Activated CD8-positive, alpha-beta T cell treated with anti-CD3 and anti-CD28 coated beads for 36 hours (primary cell): ENCODE measurements around the gene C15orf62. TPM values are rescaled to one million over a fixed set of nuclear protein-coding genes. Genes with fewer than 3 reads are reported as not detected.

Experiments used
- ATAC-seq: fragments of 200-7000 bp; cut with Tn5 transposase; one replicate; pipeline ENCODE4 v1.10.0; 2021; ENCODE audit warnings: mild to moderate bottlenecking, moderate library complexity
- CTCF ChIA-PET: fragments of 350-600 bp; sonication (Branson Sonifier 250); formaldehyde crosslinking; loops from one replicate; lab custom pipeline; 2021; ENCODE audit warnings: antibody characterized with exemption; lab: Charles Lee
- POLR2A ChIA-PET: fragments of 350-600 bp; sonication (Branson Sonifier 250); formaldehyde crosslinking; loops from one replicate; lab custom pipeline; 2021; ENCODE audit warnings: antibody characterized with exemption; lab: Charles Lee
- DNase-seq: peaks from one replicate; pipeline ENCODE4 v3.0.0-alpha.2; 2020
- H3K27ac Mint-ChIP-seq: one replicate; pipeline ENCODE4 v1.8.0; 2021; ENCODE audit warnings: mild to moderate bottlenecking, mixed read lengths
- H3K27me3 Mint-ChIP-seq: one replicate; pipeline ENCODE4 v1.8.0; 2021; ENCODE audit warnings: mixed read lengths
- H3K36me3 Mint-ChIP-seq: one replicate; pipeline ENCODE4 v1.8.0; 2021; ENCODE audit warnings: low read depth, mixed read lengths
- H3K4me1 Mint-ChIP-seq: one replicate; pipeline ENCODE4 v1.8.0; 2021; ENCODE audit warnings: low read depth, mixed read lengths
- H3K4me3 Mint-ChIP-seq: one replicate; pipeline ENCODE4 v1.8.0; 2021; ENCODE audit warnings: mild to moderate bottlenecking, moderate library complexity, mixed read lengths
- H3K9me3 Mint-ChIP-seq: one replicate; pipeline ENCODE4 v1.8.0; 2021; ENCODE audit warnings: mixed read lengths
- CTCF ChIP-seq: fragments of 200-600 bp; IDR thresholded peaks from one replicate; pipeline ENCODE4 v1.8.0; 2022; ENCODE audit warnings: antibody characterized with exemption, mild to moderate bottlenecking
- intact Hi-C: fragments of 100-400 bp; cut with micrococcal nuclease; formaldehyde crosslinking; loops from one replicate; pipeline ENCODE4 v1.10.0; 2022
- total RNA-seq, 2 experiments: library from RNA; stranded (reverse); gene quantifications; one replicate each; pipeline ENCODE4 v1.2.3, GENCODE V29; 2021

C15orf62 gene
- total RNA-seq, 2 experiments from 2014 or later: 0.61 to 0.63 TPM

GRCh38 chr15:40787344-40787841 lies 17.6 kb downstream of the C15orf62 start:
- ATAC-seq: peak; percentile 86
- intact Hi-C loops: no loop called here
- Mint-ChIP-seq H3K4me1 (peaks cover 32% of the 10 kb centered on the region), H3K9me3 (no peaks in the 10 kb centered on the region), H3K4me3 (peak overlapping the region; percentile 28), H3K27me3 (no peaks in the 10 kb centered on the region), H3K36me3 (peaks cover 2% of the 10 kb centered on the region), H3K27ac (peak overlapping the region; percentile 60)
- peak; percentile 84 for DNase-seq
- TF ChIP-seq CTCF: no peak
- ChIA-PET CTCF (interaction anchor here (0.8 to 2.6 kb wide), 11 partner anchors 10 to 268 kb away, joined by 3 to 9 read pairs (median 4); partner anchors contain the start of genes C15orf62, SPINT1 and VPS18), POLR2A (interaction anchor here (1.0 to 1.4 kb wide), 3 partner anchors 24 to 87 kb away, joined by 3 read pairs; partner anchors contain the start of gene GCHFR)

- POLR2A ChIA-PET: interaction anchor here (1.0 to 1.3 kb wide), 3 partner anchors 11 to 88 kb away, joined by 3 to 4 read pairs (median 3); no protein-coding TSS in a partner anchor
Observed at GRCh38 chr15:40787991-40788390, 18.2 kb downstream of the C15orf62 start.

GRCh38 chr15:40789119-40789518 lies 19.3 kb downstream of the C15orf62 start:
- intact Hi-C loops: no loop called here
- Mint-ChIP-seq H3K4me3 (no peak overlapping the region), H3K9me3 (no peaks in the 10 kb centered on the region), H3K4me1 (peaks cover 40% of the 10 kb centered on the region), H3K36me3 (peaks cover 3% of the 10 kb centered on the region), H3K27me3 (no peaks in the 10 kb centered on the region), H3K27ac (no peak overlapping the region)
- DNase-seq (no peak), ATAC-seq (no peak)
- ChIA-PET CTCF (interaction anchor here (2.6 kb wide), 1 partner anchor 55 kb away, joined by 9 read pairs; the partner anchor contains the start of gene SPINT1), POLR2A (interaction anchor here (0.6 to 1.3 kb wide), 5 partner anchors 9 to 200 kb away, joined by 3 to 4 read pairs (median 3); no protein-coding TSS in a partner anchor)
- no peak for TF ChIP-seq CTCF

More at GRCh38 chr15:40787991-40788390, 18.2 kb downstream of the C15orf62 start:
- intact Hi-C loops: no loop called here
- no peaks in the 10 kb centered on the region for H3K27me3 Mint-ChIP-seq
- peak overlapping the region; percentile 60 for H3K27ac Mint-ChIP-seq
- CTCF ChIA-PET: interaction anchor here (0.6 to 2.6 kb wide), 11 partner anchors 18 to 268 kb away, joined by 3 to 9 read pairs (median 4); partner anchors contain the start of genes C15orf62, SPINT1 and VPS18
- DNase-seq (no peak), ATAC-seq (peak; percentile 24)
- H3K9me3 Mint-ChIP-seq: no peaks in the 10 kb centered on the region
- H3K36me3 Mint-ChIP-seq: peaks cover under 1% of the 10 kb centered on the region
- no peak for TF ChIP-seq CTCF
- H3K4me1 Mint-ChIP-seq: peaks cover 30% of the 10 kb centered on the region
- no peak overlapping the region for H3K4me3 Mint-ChIP-seq

GRCh38 chr15:40789999-40790398 lies 20.2 kb downstream of the C15orf62 start:
- intact Hi-C loops: no loop called here
- CTCF ChIA-PET: interaction anchor here (1.3 kb wide), 1 partner anchor 111 kb away, joined by 4 read pairs; no protein-coding TSS in a partner anchor
- no peaks in the 10 kb centered on the region for H3K27me3 Mint-ChIP-seq
- H3K4me1 Mint-ChIP-seq: peaks cover 40% of the 10 kb centered on the region
- no peak for TF ChIP-seq CTCF
- no peak overlapping the region for H3K27ac Mint-ChIP-seq
- H3K4me3 Mint-ChIP-seq: no peak overlapping the region
- DNase-seq (no peak), ATAC-seq (no peak)
- POLR2A ChIA-PET: no interaction called here
- H3K9me3 Mint-ChIP-seq: no peaks in the 10 kb centered on the region
- H3K36me3 Mint-ChIP-seq: peaks cover 3% of the 10 kb centered on the region

GRCh38 chr15:40790718-40791117 lies 20.9 kb downstream of the C15orf62 start:
- Mint-ChIP-seq H3K36me3 (peaks cover 3% of the 10 kb centered on the region), H3K27me3 (no peaks in the 10 kb centered on the region), H3K4me3 (no peak overlapping the region), H3K4me1 (peaks cover 42% of the 10 kb centered on the region), H3K27ac (no peak overlapping the region), H3K9me3 (no peaks in the 10 kb centered on the region)
- CTCF ChIA-PET: interaction anchor here (1.3 to 3.0 kb wide), 2 partner anchors 8 to 112 kb away, joined by 4 to 15 read pairs; no protein-coding TSS in a partner anchor
- DNase-seq (no peak), ATAC-seq (no peak)
- intact Hi-C loops: no loop called here
- POLR2A ChIA-PET: no interaction called here
- TF ChIP-seq CTCF: no peak
